HAP-1 (cell line): ENCODE measurements around the gene COQ9.

ENCODE experiments used
- DNase-seq, 2 experiments: peaks; one replicate each; pipeline ENCODE4 v3.0.0-alpha.2; 2016 to 2020; ENCODE audit warnings: low spot score in 2 of 2
- H3K27me3 ChIP-seq: fragments of 250-450 bp; sonication (Bioruptor Pico); 2 replicates; pipeline ENCODE4 v1.5.1; 2020; ENCODE audit warnings: low read depth, mild to moderate bottlenecking, moderate library complexity
- H3K36me3 ChIP-seq: fragments of 250-450 bp; sonication (Bioruptor Pico); replicated peaks from 2 replicates; pipeline ENCODE4 v1.5.1; 2020; ENCODE audit warnings: mild to moderate bottlenecking
- H3K4me1 ChIP-seq: fragments of 250-450 bp; sonication (Bioruptor Pico); 2 replicates; pipeline ENCODE4 v1.5.1; 2020; ENCODE audit warnings: mild to moderate bottlenecking
- H3K4me3 ChIP-seq: fragments of 250-450 bp; sonication (Bioruptor Pico); 2 replicates; pipeline ENCODE4 v1.5.1; 2020; ENCODE audit warnings: mild to moderate bottlenecking, moderate library complexity
- H3K9me3 ChIP-seq: fragments of 250-450 bp; sonication (Bioruptor Pico); 2 replicates; pipeline ENCODE4 v1.5.1; 2020; ENCODE audit warnings: mild to moderate bottlenecking, moderate library complexity
- in situ Hi-C: fragments of 300-500 bp; cut with MboI; formaldehyde crosslinking; loops from 3 replicates; pipeline ENCODE4 v1.14.3; 2020; ENCODE audit warnings: low sequenced_read_pairs, inconsistent platforms, mixed read lengths

COQ9 gene

GRCh38 chr16:57479976-57480753 is 32.9 kb downstream of the COQ9 start:
- Histone ChIP-seq H3K9me3 (no peaks in the 10 kb centered on the region), H3K4me3 (peak overlapping the region; percentile 16; the same call in 1 of the 2 replicates), H3K27me3 (no peaks in the 10 kb centered on the region), H3K4me1 (peaks cover 3% of the 10 kb centered on the region; the same call in 1 of the 2 replicates), H3K36me3 (no peaks in the 10 kb centered on the region)
- in situ Hi-C loops: no loop called here
- DNase-seq: no peak

DNA sequence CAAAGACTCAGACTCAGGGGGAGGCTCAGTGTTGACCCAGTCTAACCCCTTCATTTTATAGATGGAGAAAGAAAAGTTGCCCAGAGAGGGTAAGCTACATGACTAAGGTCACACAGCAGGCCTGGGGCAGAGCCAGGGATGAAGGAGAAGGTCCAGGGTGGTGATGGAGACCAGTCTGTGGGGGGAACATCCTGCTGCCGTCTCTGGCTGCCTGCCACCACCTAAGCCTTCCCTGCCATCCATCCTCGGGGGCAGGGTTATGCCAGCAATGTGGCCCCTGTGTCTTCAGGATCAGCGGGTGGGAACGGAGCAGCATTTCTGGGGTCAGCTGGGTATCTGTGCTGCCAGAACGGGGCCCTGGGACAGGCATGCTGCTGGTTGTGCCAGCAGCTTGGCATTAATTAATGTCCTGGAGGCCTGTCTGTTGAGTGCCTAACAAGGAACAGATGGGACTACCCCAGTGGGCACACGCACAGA is 33.5 kb downstream of the COQ9 start:
- peaks cover 8% of the 10 kb centered on the region; the same call in 1 of the 2 replicates for H3K4me1 ChIP-seq
- H3K9me3 ChIP-seq: no peaks in the 10 kb centered on the region
- DNase-seq: no peak
- H3K36me3 ChIP-seq: no peaks in the 10 kb centered on the region
- no peaks in the 10 kb centered on the region for H3K27me3 ChIP-seq
- in situ Hi-C loops: no loop called here
- no peak overlapping the region for H3K4me3 ChIP-seq

DNA sequence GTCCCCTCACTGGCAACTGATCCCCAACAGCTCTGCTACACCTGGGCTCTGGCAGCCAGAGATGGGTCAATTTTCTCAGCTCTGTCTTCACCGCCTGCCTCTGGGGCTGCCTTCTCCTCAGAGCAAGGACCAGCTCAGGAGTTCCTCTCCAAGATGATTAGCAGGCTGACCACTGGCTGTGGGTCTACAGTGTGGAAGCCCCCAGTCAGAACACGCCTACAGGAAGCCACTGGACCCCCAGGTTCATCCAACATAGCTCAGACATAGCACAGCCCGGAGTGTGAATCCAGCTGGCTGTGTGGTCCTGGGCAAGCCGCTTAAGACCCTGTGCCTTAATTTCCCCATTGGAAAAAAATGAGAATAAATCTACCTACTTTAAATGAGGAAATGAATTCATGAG is 34.1 kb downstream of the COQ9 start:
- in situ Hi-C loops: no loop called here
- no peak for DNase-seq
- peaks cover 8% of the 10 kb centered on the region; the same call in 1 of the 2 replicates for H3K4me1 ChIP-seq

GRCh38 chr16:57482845-57483545 is 35.7 kb downstream of the COQ9 start:
- in situ Hi-C loops: no loop called here
- Histone ChIP-seq H3K27me3 (no peaks in the 10 kb centered on the region), H3K9me3 (no peaks in the 10 kb centered on the region), H3K4me3 (no peak overlapping the region), H3K36me3 (no peaks in the 10 kb centered on the region), H3K4me1 (peaks cover 11% of the 10 kb centered on the region; the same call in 1 of the 2 replicates)
- no peak for DNase-seq

More for the DNA sequence above, 34.1 kb downstream of the COQ9 start:
- Histone ChIP-seq H3K27me3 (no peaks in the 10 kb centered on the region), H3K9me3 (no peaks in the 10 kb centered on the region), H3K4me3 (no peak overlapping the region), H3K36me3 (no peaks in the 10 kb centered on the region)

- no peaks in the 10 kb centered on the region for H3K36me3 ChIP-seq
- peaks cover 4% of the 10 kb centered on the region; the same call in 1 of the 2 replicates for H3K9me3 ChIP-seq
- DNase-seq: no peak
- no peaks in the 10 kb centered on the region for H3K27me3 ChIP-seq
- peaks cover 11% of the 10 kb centered on the region; the same call in 1 of the 2 replicates for H3K4me1 ChIP-seq
- no peak overlapping the region for H3K4me3 ChIP-seq
- in situ Hi-C loops: no loop called here
Measured at GRCh38 chr16:57483725-57484514, 36.6 kb downstream of the COQ9 start.

GRCh38 chr16:57484515-57485005 is 37.3 kb downstream of the COQ9 start:
- Histone ChIP-seq H3K4me1 (peaks cover 11% of the 10 kb centered on the region; the same call in 1 of the 2 replicates), H3K4me3 (no peak overlapping the region), H3K27me3 (no peaks in the 10 kb centered on the region), H3K36me3 (no peaks in the 10 kb centered on the region), H3K9me3 (peaks cover 4% of the 10 kb centered on the region; the same call in 1 of the 2 replicates)
- DNase-seq: no peak
- in situ Hi-C loops: no loop called here

GRCh38 chr16:57485091-57485915 is 38.0 kb downstream of the COQ9 start:
- Histone ChIP-seq H3K27me3 (no peaks in the 10 kb centered on the region), H3K9me3 (peaks cover 4% of the 10 kb centered on the region; the same call in 1 of the 2 replicates), H3K4me1 (peaks cover 7% of the 10 kb centered on the region; the same call in 1 of the 2 replicates), H3K4me3 (peak overlapping the region; percentile 48), H3K36me3 (no peaks in the 10 kb centered on the region)
- in situ Hi-C loops: no loop called here
- no peak for DNase-seq

GRCh38 chr16:57485916-57486857 is 38.9 kb downstream of the COQ9 start, which contains the start of gene DOK4:
DOK4 (minus strand) TSS chr16:57486493; CDS start chr16:57479507, 6,986 bp downstream.
- no peaks in the 10 kb centered on the region for H3K36me3 ChIP-seq
- H3K4me3 ChIP-seq: peak within 1 kb of the TSS; percentile 48
- no peaks in the 10 kb centered on the region for H3K27me3 ChIP-seq
- peaks cover 4% of the 10 kb centered on the region; the same call in 1 of the 2 replicates for H3K9me3 ChIP-seq
- DNase-seq: peak; percentile 74 to 90
- in situ Hi-C loops: no loop called here
- H3K4me1 ChIP-seq: peaks cover 7% of the 10 kb centered on the region; the same call in 1 of the 2 replicates

DNA sequence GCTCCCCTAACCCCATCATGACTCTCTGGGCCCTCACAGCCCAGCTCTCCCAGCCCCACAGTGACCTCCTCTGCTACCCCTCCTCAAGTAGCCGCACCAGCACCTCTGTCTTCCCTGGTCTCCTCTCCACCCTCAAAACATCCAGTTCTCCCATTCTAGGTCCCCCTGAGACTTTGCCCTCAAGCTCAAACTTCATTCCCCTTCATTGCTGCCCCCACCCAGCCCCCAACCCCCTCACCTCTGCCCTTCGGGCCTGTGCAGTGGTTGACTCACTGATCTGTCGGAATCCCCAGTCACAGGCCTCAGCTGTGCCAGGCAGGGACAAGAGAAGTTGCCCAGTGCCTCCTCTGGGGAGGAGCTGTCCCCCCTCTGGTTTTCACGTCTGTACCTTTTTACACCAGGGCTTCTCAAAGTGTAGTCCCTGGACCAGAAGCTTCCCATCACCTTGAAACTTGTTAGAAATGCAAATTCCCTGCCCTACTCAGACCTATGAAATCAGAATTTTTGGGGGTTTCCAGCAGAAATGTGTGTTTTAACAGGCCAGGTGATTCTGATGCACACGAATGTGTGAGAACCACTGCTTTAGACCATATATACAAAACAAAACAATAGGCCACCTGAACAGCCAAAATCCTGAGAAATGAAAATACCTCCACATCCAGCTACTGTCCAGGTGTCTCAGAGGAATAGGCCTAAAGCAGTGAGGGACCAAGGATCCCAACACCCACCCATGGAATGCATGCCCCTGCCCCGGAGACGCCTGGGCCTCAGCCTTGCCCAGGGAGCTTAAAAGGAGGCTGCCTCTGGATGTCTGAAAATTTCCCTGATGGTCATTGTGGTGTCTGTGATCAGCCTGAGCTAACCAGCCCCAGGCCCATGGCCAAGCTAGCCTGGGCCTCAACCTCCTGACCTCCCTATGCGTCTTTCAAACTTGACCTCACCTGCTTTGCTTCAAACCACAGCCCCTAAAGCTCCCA is 39.9 kb downstream of the COQ9 start:
- Histone ChIP-seq H3K4me3 (peak overlapping the region; percentile 6; the same call in 1 of the 2 replicates), H3K27me3 (peaks cover 4% of the 10 kb centered on the region; the same call in 1 of the 2 replicates), H3K36me3 (no peaks in the 10 kb centered on the region), H3K4me1 (peaks cover 7% of the 10 kb centered on the region; the same call in 1 of the 2 replicates), H3K9me3 (peaks cover 4% of the 10 kb centered on the region; the same call in 1 of the 2 replicates)
- no peak for DNase-seq
- in situ Hi-C loops: no loop called here

- Histone ChIP-seq H3K9me3 (peaks cover 4% of the 10 kb centered on the region; the same call in 1 of the 2 replicates), H3K4me3 (no peak overlapping the region), H3K4me1 (peaks cover 7% of the 10 kb centered on the region; the same call in 1 of the 2 replicates), H3K36me3 (no peaks in the 10 kb centered on the region), H3K27me3 (peaks cover 4% of the 10 kb centered on the region; the same call in 1 of the 2 replicates)
- in situ Hi-C loops: no loop called here
- DNase-seq: no peak
Measured at GRCh38 chr16:57489229-57489628, 42.0 kb downstream of the COQ9 start.

- H3K4me1 ChIP-seq: no peaks in the 10 kb centered on the region
- H3K4me3 ChIP-seq: no peak overlapping the region
- no peaks in the 10 kb centered on the region for H3K36me3 ChIP-seq
- peaks cover 4% of the 10 kb centered on the region; the same call in 1 of the 2 replicates for H3K27me3 ChIP-seq
- no peak for DNase-seq
- peaks cover 1% of the 10 kb centered on the region; the same call in 1 of the 2 replicates for H3K9me3 ChIP-seq
- in situ Hi-C loops: no loop called here
Measured at GRCh38 chr16:57493767-57494166, 46.5 kb downstream of the COQ9 start.
